ENCODE data around the gene MPRIP.
"Not testable (repeated sequence)": the region's sequence is repeated elsewhere in the genome, so short reads cannot be mapped to it uniquely, and the experiment has no call there.

The MPRIP gene

GRCh38 chr17:17191961-17192381 is 149.7 kb downstream of the MPRIP start:
- DNase-seq, result no peak

- not testable (repeated sequence) for DNase-seq
Observed at GRCh38 chr17:17195466-17195865, 153.2 kb downstream of the MPRIP start.

GRCh38 chr17:17196776-17197175 is 154.5 kb downstream of the MPRIP start:
- DNase-seq, result no peak

GRCh38 chr17:17198281-17198680 is 156.0 kb downstream of the MPRIP start:
- no peak for DNase-seq

- DNase-seq, result no peak
Observed at GRCh38 chr17:17200311-17200710, 158.1 kb downstream of the MPRIP start.

GRCh38 chr17:17200831-17201230 is 158.6 kb downstream of the MPRIP start:
- no peak for DNase-seq

- DNase-seq, result no peak
Observed at GRCh38 chr17:17201271-17201670, 159.0 kb downstream of the MPRIP start.

GRCh38 chr17:17201907-17202306 is 159.7 kb downstream of the MPRIP start:
- DNase-seq, result no peak

- no peak for DNase-seq
Observed at GRCh38 chr17:17203173-17203730, 161.0 kb downstream of the MPRIP start.

- DNase-seq, result no peak
Observed at GRCh38 chr17:17204041-17204591, 161.9 kb downstream of the MPRIP start.

GRCh38 chr17:17204635-17205231 is 162.5 kb downstream of the MPRIP start:
- no peak for DNase-seq

- DNase-seq, result peak; percentile 35
Observed at GRCh38 chr17:17205368-17206123, 163.3 kb downstream of the MPRIP start.

GRCh38 chr17:17206124-17206912 is 164.1 kb downstream of the MPRIP start, which contains the start of gene PLD6:
TSS of gene PLD6 (minus strand) at chr17:17206333. CDS start at chr17:17206286, 47 bp downstream.
- peak; percentile 79 for DNase-seq

GRCh38 chr17:17206913-17207335 is 164.7 kb downstream of the MPRIP start:
- no peak for DNase-seq

- no peak for DNase-seq
Observed at GRCh38 chr17:17207998-17208397, 165.7 kb downstream of the MPRIP start.

- DNase-seq, result no peak
Observed at GRCh38 chr17:17213775-17214174, 171.5 kb downstream of the MPRIP start.

- no peak for DNase-seq
Observed at GRCh38 chr17:17214646-17215436, 172.6 kb downstream of the MPRIP start.

- DNase-seq, result no peak
Observed at GRCh38 chr17:17215575-17215974, 173.3 kb downstream of the MPRIP start.

GRCh38 chr17:17216236-17216635 is 174.0 kb downstream of the MPRIP start:
- DNase-seq, result no peak

- no peak for DNase-seq
Observed at GRCh38 chr17:17216776-17217175, 174.5 kb downstream of the MPRIP start.

GRCh38 chr17:17217995-17218394 is 175.7 kb downstream of the MPRIP start:
- DNase-seq, result no peak

GRCh38 chr17:17220529-17220928 is 178.3 kb downstream of the MPRIP start:
- no peak for DNase-seq
